Subcutaneous abdominal adipose tissue (tissue), 5 donors: ENCODE results near the gene CRYM.

ENCODE experiments used
- H3K27ac ChIP-seq: one replicate; pipeline ENCODE4 v1.7.0; 2013; ENCODE audit warnings: low read depth, mild to moderate bottlenecking, inconsistent platforms, low read length, moderate library complexity
- H3K27me3 ChIP-seq, 5 donors: one replicate each; pipeline ENCODE4 v1.7.0; 2013; ENCODE audit warnings: low read length in 5 of 5, inconsistent platforms in 1 of 5; ENCODE audit not compliant: control insufficient read depth in 5 of 5, insufficient read depth in 4 of 5
- H3K36me3 ChIP-seq, 5 donors: one replicate each; pipeline ENCODE4 v1.7.0; 2013; ENCODE audit warnings: low read length in 5 of 5; ENCODE audit not compliant: control insufficient read depth in 5 of 5, insufficient read depth in 5 of 5
- H3K4me1 ChIP-seq, 5 donors: one replicate each; pipeline ENCODE4 v1.7.0; 2013; ENCODE audit warnings: low read length in 5 of 5, mild to moderate bottlenecking in 3 of 5, moderate library complexity in 1 of 5; ENCODE audit not compliant: control insufficient read depth in 5 of 5, insufficient read depth in 5 of 5
- H3K4me3 ChIP-seq, 5 donors: one replicate each; pipeline ENCODE4 v1.7.0; 2013; ENCODE audit warnings: low read length in 5 of 5, low read depth in 1 of 5
- H3K9ac ChIP-seq, 5 donors: one replicate each; pipeline ENCODE4 v1.7.0; 2013; ENCODE audit warnings: low read length in 5 of 5, mild to moderate bottlenecking in 4 of 5, moderate library complexity in 3 of 5
- H3K9me3 ChIP-seq, 5 donors: one replicate each; pipeline ENCODE4 v1.7.0; 2013; ENCODE audit warnings: low read length in 5 of 5; ENCODE audit not compliant: control insufficient read depth in 5 of 5
- donor health status: healthy.
- donor health status: healthy.
- donor health status: healthy.
- donor health status: healthy.
- donor health status: healthy.

CRYM gene

DNA sequence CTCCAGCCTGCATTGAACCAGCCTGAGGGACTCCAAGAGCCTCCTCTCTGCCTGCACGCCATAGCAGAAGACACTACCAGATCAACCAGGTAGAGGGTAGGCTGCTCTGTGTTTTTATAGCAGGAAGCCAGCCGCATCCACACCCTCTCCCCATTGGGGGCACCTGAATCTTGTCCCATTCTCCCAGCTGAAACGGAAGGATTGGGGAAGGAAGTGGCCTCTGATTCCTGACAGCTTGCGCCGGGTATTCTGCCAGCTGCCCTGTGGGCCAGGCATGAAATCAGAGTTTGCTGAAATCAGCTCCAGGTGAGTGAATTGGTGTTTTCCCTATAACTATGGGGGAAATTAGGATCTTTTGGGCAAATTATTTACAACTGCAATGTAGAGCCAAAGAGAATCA is 66.6 kb downstream of the CRYM start, which contains the start of gene ZP2:
Gene ZP2, minus strand, starts transcription at position 89 of the 400 bp plus-strand sequence. Its CDS starts 27 bp downstream, at position 62.
- Histone ChIP-seq H3K36me3 (no peaks in the 10 kb centered on the region), H3K27me3 (peaks cover 0 to 11% (median 4%) of the 10 kb centered on the region in 5 donors), H3K9ac (no peak within 1 kb of the TSS), H3K4me1 (peaks cover 0 to 3% (median 0%) of the 10 kb centered on the region in 5 donors), H3K4me3 (no peak within 1 kb of the TSS), H3K27ac (no peak within 1 kb of the TSS), H3K9me3 (no peaks in the 10 kb centered on the region)
